NOMO-1 (cell line): ENCODE data around the gene ITSN1.
"Not testable (repeated sequence)": the region's sequence is repeated elsewhere in the genome, so short reads cannot be mapped to it uniquely, and the experiment has no call there.

ENCODE experiments used
- DNase-seq, 2 experiments: peaks; one replicate each; lab custom pipeline; 2025; ENCODE audit not compliant: unreplicated experiment in 2 of 2; lab: John Stamatoyannopoulos, UW

ITSN1 gene

DNA sequence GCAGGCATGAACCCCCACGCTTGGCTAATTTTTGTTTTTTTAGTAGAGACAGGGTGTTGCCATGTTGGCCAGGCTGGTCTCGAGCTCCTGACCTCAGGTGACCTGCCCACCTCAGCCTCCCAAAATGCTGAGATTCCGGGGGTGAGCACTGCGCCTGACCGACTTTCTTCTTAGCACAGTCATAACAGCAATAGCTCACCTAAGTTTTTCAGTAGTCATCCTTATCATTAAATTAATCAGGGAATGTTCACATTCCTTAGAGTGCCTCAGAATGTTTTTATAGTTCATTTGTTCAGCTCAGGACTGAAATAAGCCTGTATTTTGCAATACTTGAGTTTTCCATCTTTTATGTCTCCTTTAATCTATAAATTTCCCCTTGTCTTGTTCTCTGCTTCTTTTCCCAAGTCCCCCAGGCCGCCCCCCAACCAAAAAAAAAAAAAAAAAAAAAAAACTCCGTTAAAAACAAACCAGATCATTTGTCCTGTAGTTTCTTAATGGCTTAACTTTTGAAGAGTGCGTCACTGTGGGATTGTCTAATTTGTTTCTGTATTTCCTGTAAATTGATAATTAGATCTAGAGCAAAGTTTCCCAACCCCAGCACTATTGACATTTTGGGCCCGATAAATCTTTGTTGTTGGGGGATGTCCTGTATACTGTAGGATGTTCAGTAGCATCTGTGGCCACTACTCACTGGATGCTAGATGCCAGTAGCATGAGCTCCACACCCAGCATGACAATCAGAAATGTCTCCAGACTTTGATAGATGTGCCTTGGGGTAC is 120.7 kb downstream of the ITSN1 start:
- no peak for DNase-seq

DNA sequence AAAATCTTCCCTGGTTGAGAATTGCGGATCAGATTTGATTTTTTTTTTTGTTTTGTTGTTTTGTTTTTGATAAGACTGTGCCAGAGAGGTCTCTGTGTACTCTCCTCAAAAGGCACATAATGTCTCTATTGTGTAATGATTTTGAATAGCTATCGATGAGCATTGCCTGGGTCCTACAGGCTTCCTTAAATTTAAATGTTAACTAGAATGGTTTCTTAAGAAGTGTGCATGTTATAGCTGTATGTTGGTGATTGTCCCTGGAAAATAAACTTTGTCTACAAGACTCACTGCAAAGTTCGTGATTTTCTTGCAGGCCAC is 121.2 kb downstream of the ITSN1 start:
- DNase-seq = no peak

DNA sequence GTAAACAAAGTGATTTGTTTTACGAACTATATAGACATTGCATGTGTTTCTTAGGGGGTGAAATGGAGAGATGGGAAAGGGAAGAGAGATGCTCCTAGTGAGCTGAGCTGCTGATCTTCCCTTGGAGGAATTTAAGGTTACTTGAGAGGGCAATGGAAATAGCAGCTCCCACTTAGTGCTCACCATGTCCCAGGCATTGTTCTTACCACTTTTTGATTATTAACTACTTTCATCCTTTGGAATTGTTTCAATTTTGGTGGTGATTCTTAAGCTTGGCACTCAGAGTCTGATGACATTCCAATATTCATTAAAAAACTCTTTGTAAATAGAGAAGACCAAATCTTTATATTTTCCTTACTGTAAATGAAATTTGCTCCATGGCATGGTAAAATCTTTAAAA is 124.9 kb downstream of the ITSN1 start:
- no peak for DNase-seq

DNA sequence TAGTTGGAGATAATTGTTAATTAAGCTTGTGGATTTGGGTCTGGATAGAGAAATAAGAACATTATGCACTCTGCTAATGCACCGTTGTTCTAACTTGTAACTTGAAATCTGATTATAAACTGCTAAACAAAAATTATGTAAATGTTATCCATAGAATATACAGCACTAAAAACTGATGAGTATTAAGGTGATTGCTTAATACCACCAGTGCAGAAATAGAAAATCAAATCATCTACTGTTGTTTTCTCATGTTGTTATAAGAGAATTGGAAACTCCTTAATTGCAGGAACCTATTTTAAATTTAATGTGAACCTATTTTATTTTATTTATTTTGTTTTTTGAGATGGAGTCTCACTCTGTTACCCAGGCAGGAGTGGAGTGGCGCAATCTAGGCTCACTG is 125.7 kb downstream of the ITSN1 start:
- DNase-seq = no peak

DNA sequence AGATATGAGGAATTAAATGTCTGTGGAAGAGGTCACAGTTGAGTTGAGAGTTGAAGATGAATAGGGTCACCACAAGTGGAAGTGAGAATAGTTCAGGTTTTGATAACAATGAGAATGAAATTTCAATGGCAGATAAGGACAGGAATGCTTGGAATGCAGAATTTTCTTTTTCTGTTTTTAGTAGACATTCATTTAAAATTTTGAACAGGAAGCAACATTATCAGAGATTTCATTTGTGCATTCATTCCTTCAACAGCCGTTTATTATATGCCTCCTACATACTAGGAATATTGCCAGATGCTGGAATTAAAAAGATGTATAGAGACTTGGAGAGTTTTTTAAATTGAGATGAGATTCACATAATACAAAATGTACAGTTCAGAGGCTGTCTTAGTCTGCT is 126.8 kb downstream of the ITSN1 start:
- DNase-seq = no peak

DNA sequence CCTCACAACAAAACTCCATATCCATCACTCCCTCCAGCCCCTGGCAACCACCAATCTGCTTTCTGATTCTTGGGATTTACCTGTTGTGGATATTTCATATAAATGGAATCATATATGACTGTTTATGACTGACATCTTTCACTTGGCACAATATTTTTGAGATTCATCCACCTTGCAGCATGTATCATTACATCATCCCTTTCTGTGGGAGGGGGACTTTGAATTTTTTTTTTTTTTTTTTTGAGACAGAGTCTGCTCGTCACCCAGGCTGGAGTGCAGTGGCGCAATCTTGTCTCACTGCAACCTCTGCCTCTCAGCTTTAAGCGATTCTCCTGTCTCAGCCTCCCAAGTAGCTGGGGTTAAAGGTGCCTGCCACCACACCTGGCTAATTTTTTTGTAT is 128.2 kb downstream of the ITSN1 start:
- DNase-seq = no peak

DNA sequence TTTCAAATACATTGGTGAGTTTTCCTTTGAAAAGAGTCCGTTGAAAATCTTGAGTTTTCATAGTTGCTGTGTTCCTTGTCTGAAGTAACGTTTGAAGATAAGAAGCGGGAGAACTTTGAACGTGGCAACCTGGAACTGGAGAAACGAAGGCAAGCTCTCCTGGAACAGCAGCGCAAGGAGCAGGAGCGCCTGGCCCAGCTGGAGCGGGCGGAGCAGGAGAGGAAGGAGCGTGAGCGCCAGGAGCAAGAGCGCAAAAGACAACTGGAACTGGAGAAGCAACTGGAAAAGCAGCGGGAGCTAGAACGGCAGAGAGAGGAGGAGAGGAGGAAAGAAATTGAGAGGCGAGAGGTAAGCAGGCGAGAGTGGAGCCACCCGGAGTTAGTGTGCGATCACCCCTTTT is 129.7 kb downstream of the ITSN1 start:
- DNase-seq = no peak

DNA sequence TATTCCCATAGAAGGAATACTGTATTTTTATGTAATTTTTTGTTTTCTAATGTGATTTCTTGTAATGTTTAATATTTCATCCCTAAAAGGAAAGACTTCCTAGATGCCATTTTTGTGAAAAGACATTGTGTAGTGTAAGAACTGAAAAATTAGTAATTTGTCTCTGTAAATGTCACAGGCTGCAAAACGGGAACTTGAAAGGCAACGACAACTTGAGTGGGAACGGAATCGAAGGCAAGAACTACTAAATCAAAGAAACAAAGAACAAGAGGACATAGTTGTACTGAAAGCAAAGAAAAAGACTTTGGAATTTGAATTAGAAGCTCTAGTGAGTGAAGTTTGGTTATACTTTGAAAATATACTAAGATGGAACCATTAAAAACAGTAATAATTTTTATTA is 132.2 kb downstream of the ITSN1 start:
- no peak for DNase-seq

DNA sequence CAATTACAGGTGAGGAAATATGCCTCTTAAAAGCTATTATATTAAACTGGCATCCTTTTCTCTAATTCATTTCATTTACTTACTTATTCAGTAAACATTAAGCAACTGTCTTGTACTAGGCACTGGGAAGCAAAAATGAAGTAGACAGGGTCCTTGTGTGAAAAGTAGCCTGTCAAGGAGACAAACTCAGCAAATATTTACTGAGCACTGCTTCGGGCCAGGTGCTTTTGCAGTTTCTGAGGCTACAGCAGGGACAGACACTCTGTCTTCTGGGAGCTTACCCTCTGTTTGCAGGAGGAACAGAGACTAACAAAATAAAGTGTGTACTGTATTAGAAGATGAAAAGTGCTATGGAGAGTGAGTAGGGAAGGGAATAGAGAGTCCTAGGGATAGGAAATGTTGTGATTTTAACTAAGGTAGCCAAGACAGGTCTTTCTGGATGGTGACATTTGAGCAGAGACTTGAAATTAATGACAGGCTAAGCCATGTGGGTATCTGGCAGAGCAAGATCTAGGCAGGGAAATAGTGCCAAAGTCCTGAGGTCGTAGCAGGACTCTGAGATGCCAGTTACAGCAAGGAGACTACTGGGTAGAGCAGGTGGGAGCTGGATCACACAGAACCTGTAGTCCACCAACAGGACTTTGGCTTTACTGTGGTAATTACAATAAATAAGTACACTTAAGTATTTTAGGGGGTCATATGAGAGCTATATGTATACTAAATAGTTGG is 133.0 kb downstream of the ITSN1 start:
- DNase-seq = no peak

DNA sequence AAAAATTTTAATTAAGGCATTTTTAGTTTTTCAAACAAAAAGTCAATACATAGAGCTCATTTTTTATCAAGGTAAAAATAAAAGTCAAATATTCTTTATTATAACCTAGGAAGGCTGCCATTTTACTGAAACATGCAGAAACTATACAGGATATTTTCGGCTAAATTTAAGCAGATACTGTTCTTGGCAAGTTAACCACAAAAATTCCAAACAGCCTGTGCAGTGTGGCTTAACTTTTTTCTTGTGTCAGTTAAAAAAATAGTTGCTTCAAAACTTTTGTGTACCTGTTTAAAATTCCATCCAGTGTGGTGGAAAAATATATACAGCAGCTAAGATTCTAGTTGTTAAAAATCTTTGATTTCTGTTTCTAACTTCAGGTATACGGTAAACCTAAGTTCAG is 138.3 kb downstream of the ITSN1 start:
- no peak for DNase-seq

DNA sequence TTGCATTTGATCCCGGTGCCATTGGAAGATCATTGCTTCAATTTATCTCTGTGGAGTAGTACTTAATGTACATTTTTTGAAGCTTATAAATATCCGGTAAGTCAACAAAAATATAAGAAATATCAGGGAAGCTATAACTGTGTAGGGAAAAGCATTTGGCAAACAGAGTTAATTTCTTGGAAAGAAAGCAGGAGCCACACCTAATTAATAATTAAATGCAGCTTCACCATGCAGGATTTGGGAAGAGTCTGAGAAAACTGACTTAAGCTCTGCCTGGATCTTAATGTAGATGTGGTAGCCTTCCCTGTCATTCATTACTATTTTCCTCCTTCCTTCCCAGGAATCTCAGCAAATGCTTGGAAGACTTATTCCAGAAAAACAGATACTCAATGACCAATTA is 138.8 kb downstream of the ITSN1 start:
- DNase-seq = no peak

DNA sequence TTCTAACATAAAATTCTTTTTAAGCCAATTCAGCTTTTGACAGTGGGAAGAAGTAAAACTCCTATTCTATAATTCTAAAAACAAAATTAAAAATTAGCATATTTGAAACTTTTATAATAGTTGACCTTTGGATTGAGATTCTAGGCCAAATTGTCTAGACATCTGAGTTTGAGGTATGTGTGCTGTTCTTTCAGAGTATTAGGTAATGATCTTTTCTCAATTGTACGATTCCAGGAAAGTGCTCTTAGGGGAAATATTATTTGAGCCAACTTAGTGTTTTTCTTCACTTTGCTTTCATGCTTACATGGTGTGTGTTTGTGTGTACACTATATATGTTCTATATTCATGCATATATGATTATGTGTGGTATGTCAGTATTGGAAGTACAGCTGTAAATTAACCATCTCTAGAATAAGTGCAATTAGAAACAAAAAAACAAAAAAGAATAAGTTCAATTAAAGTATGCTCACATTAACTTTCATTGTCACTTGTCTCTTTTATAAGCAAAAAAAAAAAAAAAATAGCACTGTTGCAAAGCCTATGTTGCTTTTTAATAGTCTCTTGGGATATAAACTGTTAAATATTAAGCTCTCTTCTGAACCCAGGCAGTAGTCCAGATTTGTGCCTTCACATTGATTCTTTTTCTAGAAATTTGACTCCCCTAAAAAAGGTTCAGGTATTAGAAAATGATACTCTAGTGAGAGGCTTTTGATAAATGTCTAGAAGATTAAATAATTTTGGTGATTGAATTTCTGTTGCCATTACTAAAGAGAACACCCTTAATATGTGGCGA is 141.1 kb downstream of the ITSN1 start:
- DNase-seq = no peak

DNA sequence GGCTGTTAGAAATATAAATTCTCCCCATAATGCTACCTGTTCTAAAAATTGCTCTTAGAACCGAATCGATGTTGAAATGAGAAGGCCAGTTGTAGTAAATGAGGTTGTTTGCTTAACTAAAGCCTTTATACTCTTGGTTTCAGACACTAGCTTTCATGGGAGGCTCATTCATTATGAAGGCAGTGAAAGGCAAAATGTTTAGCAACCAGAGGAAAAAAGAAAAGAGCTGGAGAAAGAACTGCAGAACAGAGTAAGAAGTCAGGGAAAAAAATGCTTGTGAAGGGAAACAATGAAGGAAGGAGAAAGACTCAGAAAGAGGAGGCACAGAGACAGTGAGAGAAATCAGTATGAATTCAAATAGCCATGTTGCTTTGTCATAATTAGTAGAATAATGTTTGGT is 145.1 kb downstream of the ITSN1 start:
- no peak for DNase-seq

DNA sequence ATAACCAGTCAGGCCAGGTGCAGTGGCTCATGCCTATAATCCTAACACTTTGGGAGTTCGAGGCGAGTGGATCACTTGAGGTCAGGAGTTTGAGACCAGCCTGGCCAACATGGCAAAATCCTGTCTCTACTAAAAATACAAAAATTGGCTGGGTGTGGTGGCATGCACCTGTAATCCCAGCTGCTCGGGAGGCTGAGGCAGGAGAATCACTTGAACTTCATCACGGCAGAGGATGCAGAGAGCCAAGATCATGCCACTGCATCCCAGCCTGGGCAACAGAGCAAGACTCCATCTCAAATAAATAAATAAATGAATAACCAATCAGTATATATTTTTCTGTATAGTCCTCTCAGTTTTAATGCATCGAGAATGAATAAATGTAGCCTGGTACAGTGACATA is 146.1 kb downstream of the ITSN1 start:
- not testable (repeated sequence) for DNase-seq

DNA sequence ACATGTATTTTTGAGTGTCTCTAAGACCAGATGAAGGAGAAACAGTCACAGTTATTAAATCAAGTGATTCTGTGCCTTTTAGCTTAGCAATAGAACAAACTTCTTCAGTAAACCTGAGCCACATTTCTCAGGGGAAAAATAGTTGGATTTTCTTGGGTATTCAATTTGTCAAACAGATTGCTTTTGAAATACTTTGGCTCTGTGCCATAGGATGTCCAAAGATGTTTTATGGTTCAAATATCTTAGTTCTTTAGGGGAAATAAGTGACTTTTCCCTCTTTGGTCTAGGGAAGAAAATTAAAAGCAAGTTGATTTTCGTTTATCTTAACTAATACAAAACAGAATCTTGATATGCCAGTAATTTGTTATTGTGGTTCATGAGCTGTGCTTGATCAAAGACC is 147.4 kb downstream of the ITSN1 start:
- DNase-seq = no peak

DNA sequence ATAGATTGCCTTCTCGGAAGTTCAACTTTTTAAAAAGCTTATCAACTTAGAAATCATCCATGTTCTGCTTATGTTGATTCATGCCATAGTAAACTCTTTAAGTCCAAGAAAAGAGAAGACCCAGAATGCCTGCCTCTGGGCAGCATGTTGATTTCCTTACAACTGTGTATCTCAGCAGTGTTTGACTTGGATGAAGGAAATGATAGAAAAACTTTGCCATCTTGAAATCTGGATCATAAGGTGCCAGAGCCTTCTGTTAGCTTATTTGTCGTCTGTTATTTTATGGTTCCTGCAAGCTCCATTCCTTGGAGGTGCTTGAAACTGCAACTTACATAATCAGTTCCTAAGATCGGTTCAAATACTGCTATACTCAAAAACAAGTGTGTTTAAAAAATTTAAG is 148.8 kb downstream of the ITSN1 start:
- DNase-seq = no peak

DNA sequence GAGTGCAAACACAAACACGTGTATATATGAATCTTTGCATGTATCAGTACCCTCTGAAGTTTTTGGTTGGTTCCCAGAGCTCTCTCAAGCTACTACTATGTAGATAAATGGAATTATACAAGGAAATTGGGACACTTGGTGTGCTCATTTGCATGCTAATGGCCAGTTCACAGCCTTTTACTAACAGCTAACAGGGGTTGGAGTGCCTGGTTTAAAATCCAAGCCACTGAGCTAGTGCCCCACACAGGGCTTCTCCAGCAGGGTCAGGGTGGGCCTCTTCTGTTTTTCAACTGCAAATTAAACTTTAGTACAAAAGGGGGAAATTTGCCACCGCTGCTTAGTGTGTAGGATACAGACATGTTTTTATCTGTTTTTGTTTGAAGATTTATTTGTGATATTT is 152.3 kb downstream of the ITSN1 start:
- no peak for DNase-seq

DNA sequence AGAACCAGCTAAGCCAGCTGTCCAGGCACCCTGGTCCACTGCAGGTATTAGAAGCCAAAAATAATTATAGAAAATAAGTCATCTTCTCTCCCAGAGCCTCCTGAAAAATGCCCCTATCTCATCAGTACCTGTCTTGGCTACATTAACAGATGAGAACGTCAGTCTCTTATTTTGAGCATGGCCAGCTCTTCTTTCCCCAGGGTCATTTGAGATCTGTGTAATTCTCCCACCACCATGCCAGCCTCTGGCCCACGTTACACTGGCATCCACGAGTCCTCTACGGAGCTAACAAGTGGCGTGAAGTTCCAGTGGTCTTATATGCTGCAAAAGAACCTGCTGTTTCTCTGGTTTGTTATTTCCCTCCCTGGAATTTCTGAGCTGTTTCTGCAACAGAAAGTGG is 155.3 kb downstream of the ITSN1 start:
- no peak for DNase-seq

DNA sequence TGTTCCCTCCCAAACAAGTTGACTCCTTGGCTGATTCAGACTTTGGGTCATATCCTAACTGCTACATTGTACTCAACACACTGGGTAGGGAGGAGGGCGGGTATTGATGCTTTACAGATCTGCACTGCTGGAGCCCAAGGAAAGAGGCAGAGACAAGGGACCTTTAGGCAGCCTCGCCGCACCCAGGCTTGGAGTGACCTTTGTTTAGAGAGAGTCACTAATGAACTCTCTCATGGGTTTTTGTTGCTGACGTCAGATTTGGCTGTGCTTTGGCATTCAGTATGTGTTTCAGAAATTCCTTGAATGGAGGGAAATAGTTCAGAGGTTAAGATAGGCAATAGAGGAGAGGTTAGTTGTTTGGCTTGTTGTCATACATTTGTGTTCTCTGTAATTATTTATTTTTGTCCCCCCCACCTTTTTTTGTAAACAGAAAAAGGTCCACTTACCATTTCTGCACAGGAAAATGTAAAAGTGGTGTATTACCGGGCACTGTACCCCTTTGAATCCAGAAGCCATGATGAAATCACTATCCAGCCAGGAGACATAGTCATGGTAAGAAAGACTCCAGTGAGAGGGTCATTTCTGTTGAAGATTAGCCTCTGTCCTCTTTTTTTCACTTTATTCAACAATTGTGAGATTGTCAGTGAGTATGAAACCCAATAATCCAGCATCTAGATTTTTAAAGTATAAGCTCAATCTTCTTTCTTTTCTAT is 157.2 kb downstream of the ITSN1 start:
- no peak for DNase-seq

DNA sequence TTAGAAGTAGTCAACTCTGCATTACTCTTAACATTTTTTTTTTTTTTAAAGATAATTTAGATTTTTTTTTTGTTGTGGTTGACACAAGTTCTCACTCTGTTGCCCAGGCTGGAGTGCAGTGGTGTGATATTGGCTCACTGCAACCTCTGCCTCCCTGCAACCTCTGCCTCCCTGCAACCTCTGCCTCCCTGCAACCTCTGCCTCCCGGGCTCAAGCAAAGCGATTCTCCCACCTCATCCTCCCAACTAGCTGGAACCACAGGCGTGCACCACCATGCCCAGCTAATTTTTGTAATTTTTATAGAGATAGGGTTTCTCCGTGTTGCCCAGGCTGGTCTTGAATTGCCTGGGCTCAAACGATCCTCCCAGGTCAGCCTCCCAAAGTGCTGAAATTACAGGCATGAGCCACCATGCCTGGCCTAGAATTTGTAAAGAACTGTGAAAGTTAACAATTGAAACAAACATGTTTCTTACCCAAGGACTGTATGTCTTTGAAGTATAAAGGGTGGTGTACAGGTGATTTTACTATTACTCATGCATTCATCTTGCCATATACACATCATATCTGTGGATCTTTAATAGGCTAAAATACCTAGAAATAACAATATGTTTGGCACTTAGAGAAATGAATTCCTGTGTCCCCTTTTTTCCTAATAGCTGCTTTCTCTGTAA is 158.6 kb downstream of the ITSN1 start:
- DNase-seq = no peak
